Astrocyte (in vitro differentiated cells and primary cell): ENCODE data around the gene GFRA1. TPM values are rescaled to one million over a fixed set of nuclear protein-coding genes. Genes with fewer than 3 reads are reported as not detected.

ENCODE experiments used
- DNase-seq: peaks from one replicate; pipeline ENCODE4 v3.0.0-alpha.2; 2010; ENCODE audit warnings: low read depth
- FAIRE-seq: peaks from 2 replicates; lab custom pipeline; 2011; peaks lifted over from hg19 to GRCh38; lab: Jason Lieb, UNC
- H2AFZ ChIP-seq: 2 replicates; pipeline ENCODE4 v1.6.0; 2012; ENCODE audit warnings: low read depth, low read length, inconsistent platforms
- H3K27ac ChIP-seq: 2 replicates; pipeline ENCODE4 v1.5.1; 2011; ENCODE audit warnings: low read depth, low read length, inconsistent platforms
- H3K27me3 ChIP-seq: 2 replicates; pipeline ENCODE4 v1.6.0; 2011; ENCODE audit warnings: low read length, inconsistent platforms; ENCODE audit not compliant: insufficient read depth
- H3K36me3 ChIP-seq: 2 replicates; pipeline ENCODE4 v1.5.1; 2011; ENCODE audit warnings: low read length, inconsistent platforms; ENCODE audit not compliant: insufficient read depth
- H3K4me1 ChIP-seq: 2 replicates; pipeline ENCODE4 v1.5.1; 2011; ENCODE audit warnings: low read length, inconsistent platforms; ENCODE audit not compliant: insufficient read depth
- H3K4me2 ChIP-seq: 2 replicates; pipeline ENCODE4 v1.6.0; 2012; ENCODE audit warnings: low read length, inconsistent platforms
- H3K4me3 ChIP-seq: 2 replicates; pipeline ENCODE4 v1.5.1; 2011; ENCODE audit warnings: low read depth, mild to moderate bottlenecking, low read length, inconsistent platforms; ENCODE audit not compliant: insufficient read depth
- H3K79me2 ChIP-seq: 2 replicates; pipeline ENCODE4 v1.6.0; 2012; ENCODE audit warnings: mild to moderate bottlenecking, low read length, inconsistent platforms; ENCODE audit not compliant: insufficient read depth
- H3K9ac ChIP-seq: 2 replicates; pipeline ENCODE4 v1.6.0; 2012; ENCODE audit warnings: mild to moderate bottlenecking, low read length, inconsistent platforms
- H3K9me3 ChIP-seq: 2 replicates; pipeline ENCODE4 v1.5.1; 2012; ENCODE audit warnings: low read depth, mild to moderate bottlenecking, low read length, inconsistent platforms; ENCODE audit not compliant: insufficient read depth
- H4K20me1 ChIP-seq: 2 replicates; pipeline ENCODE4 v1.6.0; 2012; ENCODE audit warnings: low read length, inconsistent platforms; ENCODE audit not compliant: insufficient read depth
- H3K27ac Mint-ChIP-seq: one replicate; pipeline ENCODE4 v1.8.0; 2021; ENCODE audit warnings: mild to moderate bottlenecking, mixed read lengths; ENCODE audit not compliant: unreplicated experiment
- H3K27me3 Mint-ChIP-seq: one replicate; pipeline ENCODE4 v1.8.0; 2021; ENCODE audit warnings: low read depth, mixed read lengths; ENCODE audit not compliant: unreplicated experiment
- H3K36me3 Mint-ChIP-seq: one replicate; pipeline ENCODE4 v1.8.0; 2021; ENCODE audit warnings: low read depth, mixed read lengths; ENCODE audit not compliant: unreplicated experiment
- H3K4me1 Mint-ChIP-seq: one replicate; pipeline ENCODE4 v1.8.0; 2021; ENCODE audit warnings: low read depth, mixed read lengths; ENCODE audit not compliant: unreplicated experiment
- H3K4me3 Mint-ChIP-seq: one replicate; pipeline ENCODE4 v1.8.0; 2021; ENCODE audit warnings: mild to moderate bottlenecking, moderate library complexity, mixed read lengths; ENCODE audit not compliant: unreplicated experiment
- H3K9me3 Mint-ChIP-seq: one replicate; pipeline ENCODE4 v1.8.0; 2021; ENCODE audit warnings: mild to moderate bottlenecking, mixed read lengths; ENCODE audit not compliant: unreplicated experiment
- CTCF ChIP-seq: IDR thresholded peaks from 2 replicates; pipeline ENCODE4 v1.5.1; 2011; ENCODE audit warnings: low read depth, mild to moderate bottlenecking, inconsistent platforms, low read length, moderate library complexity; ENCODE audit not compliant: insufficient read depth
- EZH2 ChIP-seq: IDR thresholded peaks from 2 replicates; pipeline ENCODE4 v1.6.1; 2012; ENCODE audit warnings: mild to moderate bottlenecking, low read length, inconsistent platforms; ENCODE audit not compliant: insufficient read depth
- total RNA-seq: library from RNA; stranded (reverse); gene quantifications from 2 replicates; pipeline ENCODE4 v1.2.1, GENCODE V29; 2021

GFRA1 gene
- total RNA-seq, 1 donor from 2014 or later = 24.2 TPM

GRCh38 chr10:116029826-116030225 is 243.2 kb downstream of the GFRA1 start:
- DNase-seq (no peak), FAIRE-seq (no peak)
- Mint-ChIP-seq H3K4me3 (no peak overlapping the region), H3K27ac (no peak overlapping the region), H3K36me3 (no peaks in the 10 kb centered on the region), H3K9me3 (peaks cover 9% of the 10 kb centered on the region), H3K27me3 (peaks cover 15% of the 10 kb centered on the region), H3K4me1 (no peaks in the 10 kb centered on the region)
- H3K36me3 ChIP-seq = no peaks in the 10 kb centered on the region
- no peak overlapping the region for H2AFZ ChIP-seq
- no peak overlapping the region for H3K27ac ChIP-seq
- no peaks in the 10 kb centered on the region for H3K79me2 ChIP-seq
- no peaks in the 10 kb centered on the region for H3K9me3 ChIP-seq
- H3K9ac ChIP-seq = no peak overlapping the region
- H3K4me2 ChIP-seq = no peak overlapping the region
- no peak overlapping the region for H3K4me3 ChIP-seq
- H3K4me1 ChIP-seq = no peaks in the 10 kb centered on the region
- TF ChIP-seq CTCF (no peak), EZH2 (no peak)
- no peaks in the 10 kb centered on the region for H4K20me1 ChIP-seq
- no peaks in the 10 kb centered on the region for H3K27me3 ChIP-seq

- no peak overlapping the region for H3K9ac ChIP-seq
- H3K79me2 ChIP-seq = no peaks in the 10 kb centered on the region
- FAIRE-seq = no peak
- H3K4me3 ChIP-seq = no peak overlapping the region
- no peak overlapping the region for H3K4me2 ChIP-seq
- no peaks in the 10 kb centered on the region for H3K4me1 Mint-ChIP-seq
- no peak for DNase-seq
- H3K36me3 Mint-ChIP-seq = no peaks in the 10 kb centered on the region
- peaks cover 19% of the 10 kb centered on the region for H3K27me3 Mint-ChIP-seq
- no peaks in the 10 kb centered on the region for H3K4me1 ChIP-seq
- H3K27ac Mint-ChIP-seq = no peak overlapping the region
- H3K36me3 ChIP-seq = no peaks in the 10 kb centered on the region
- no peaks in the 10 kb centered on the region for H3K9me3 ChIP-seq
- no peak overlapping the region for H3K27ac ChIP-seq
- peaks cover 5% of the 10 kb centered on the region for H3K9me3 Mint-ChIP-seq
- H3K27me3 ChIP-seq = no peaks in the 10 kb centered on the region
- no peak for TF ChIP-seq CTCF
- no peak for TF ChIP-seq EZH2
- H4K20me1 ChIP-seq = no peaks in the 10 kb centered on the region
- H2AFZ ChIP-seq = no peak overlapping the region
- no peak overlapping the region for H3K4me3 Mint-ChIP-seq
Measured at GRCh38 chr10:116027355-116027754, 245.7 kb downstream of the GFRA1 start.

- H3K27me3 Mint-ChIP-seq = peaks cover 19% of the 10 kb centered on the region
- TF ChIP-seq EZH2 (no peak), CTCF (no peak)
- Histone ChIP-seq H4K20me1 (no peaks in the 10 kb centered on the region), H3K4me3 (no peak overlapping the region), H2AFZ (no peak overlapping the region), H3K4me1 (no peaks in the 10 kb centered on the region), H3K36me3 (no peaks in the 10 kb centered on the region), H3K27ac (no peak overlapping the region), H3K79me2 (no peaks in the 10 kb centered on the region), H3K9ac (no peak overlapping the region), H3K4me2 (no peak overlapping the region), H3K9me3 (no peaks in the 10 kb centered on the region), H3K27me3 (no peaks in the 10 kb centered on the region)
- H3K4me1 Mint-ChIP-seq = no peaks in the 10 kb centered on the region
- no peak overlapping the region for H3K4me3 Mint-ChIP-seq
- H3K9me3 Mint-ChIP-seq = peaks cover 5% of the 10 kb centered on the region
- DNase-seq (no peak), FAIRE-seq (no peak)
- no peak overlapping the region for H3K27ac Mint-ChIP-seq
- H3K36me3 Mint-ChIP-seq = no peaks in the 10 kb centered on the region
Measured at GRCh38 chr10:116026725-116027124, 246.3 kb downstream of the GFRA1 start.
